ENCODE data around the gene PPP3CA.

DNA sequence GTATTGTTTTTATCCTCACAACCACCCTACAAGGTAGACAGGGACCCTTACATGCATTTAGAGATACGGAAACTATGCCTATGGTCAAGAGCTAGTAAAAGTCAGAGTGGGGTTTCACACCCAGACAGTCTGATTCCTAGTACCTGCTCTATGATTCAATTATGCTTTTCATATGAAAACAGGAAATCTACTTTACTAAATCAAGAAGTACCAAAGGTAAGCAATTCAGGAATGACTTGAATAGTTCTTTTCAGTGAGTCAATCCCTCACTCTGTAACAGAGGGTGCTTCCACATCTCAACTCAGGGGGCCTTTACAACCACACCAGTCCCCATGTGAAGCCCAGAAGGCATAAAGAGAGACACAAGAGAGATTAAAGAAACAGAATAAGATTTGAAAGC lies 191.4 kb downstream of the PPP3CA start:
- no peak for TF ChIP-seq EZH2 (IDR thresholded peaks at IDR 0.05)
- no peak for TF ChIP-seq POLR2AphosphoS5 (IDR thresholded peaks at IDR 0.05; ENCODE audit: borderline replicate concordance, low read depth, low read length)

All from SK-N-MC (cell line).